Measurements from ENCODE around the gene HSD17B12. TPM values are rescaled to one million over a fixed set of nuclear protein-coding genes. Genes with fewer than 3 reads are reported as not detected.

Gene HSD17B12
- total and polyA plus RNA-seq, 9 donors, result 27.2 to 46.7 (median 31.6) TPM

GRCh38 chr11:43735961-43736360 is 55.4 kb downstream of the HSD17B12 start:
- Histone ChIP-seq H3K36me3 (ENCODE audit: control insufficient read depth, insufficient read depth, low read length) (peaks cover 4% of the 10 kb centered on the region), H3K4me1 (ENCODE audit: control insufficient read depth, insufficient read depth, low read length) (peaks cover 12% of the 10 kb centered on the region), H3K9me3 (replicated peaks; ENCODE audit: control insufficient read depth, low read depth, low read length) (no peaks in the 10 kb centered on the region), H3K27ac (ENCODE audit: low read length) (peak overlapping the region; percentile 16), H3K27me3 (ENCODE audit: control insufficient read depth, insufficient read depth, low read length) (no peaks in the 10 kb centered on the region), H3K4me3 (ENCODE audit: low read length) (no peak overlapping the region)
- 56% methylated on average over 2 of the region's 4 CpGs for WGBS (ENCODE audit: insufficient coverage)
- no peak for DNase-seq

GRCh38 chr11:43736502-43737200 is 56.1 kb downstream of the HSD17B12 start:
- H3K4me3 ChIP-seq (ENCODE audit: low read length), result no peak overlapping the region
- DNase-seq, result peak; percentile 66

GRCh38 chr11:43737201-43737590 is 56.7 kb downstream of the HSD17B12 start:
- no peaks in the 10 kb centered on the region for H3K27me3 ChIP-seq (ENCODE audit: control insufficient read depth, insufficient read depth, low read length)
- peaks cover 4% of the 10 kb centered on the region for H3K36me3 ChIP-seq (ENCODE audit: control insufficient read depth, insufficient read depth, low read length)
- peak overlapping the region; percentile 73 for H3K27ac ChIP-seq (ENCODE audit: low read length)
- no peak overlapping the region for H3K4me3 ChIP-seq (ENCODE audit: low read length)
- peak; percentile 8 for DNase-seq
- peaks cover 12% of the 10 kb centered on the region for H3K4me1 ChIP-seq (ENCODE audit: control insufficient read depth, insufficient read depth, low read length)
- H3K9me3 ChIP-seq (replicated peaks; ENCODE audit: control insufficient read depth, low read depth, low read length), result no peaks in the 10 kb centered on the region

More at GRCh38 chr11:43736502-43737200, 56.1 kb downstream of the HSD17B12 start:
- H3K27ac ChIP-seq (ENCODE audit: low read length), result peak overlapping the region; percentile 73
- peaks cover 12% of the 10 kb centered on the region for H3K4me1 ChIP-seq (ENCODE audit: control insufficient read depth, insufficient read depth, low read length)
- no peaks in the 10 kb centered on the region for H3K9me3 ChIP-seq (replicated peaks; ENCODE audit: control insufficient read depth, low read depth, low read length)
- H3K27me3 ChIP-seq (ENCODE audit: control insufficient read depth, insufficient read depth, low read length), result no peaks in the 10 kb centered on the region
- WGBS (ENCODE audit: insufficient coverage), result 73% methylated on average over 3 of the region's 5 CpGs
- H3K36me3 ChIP-seq (ENCODE audit: control insufficient read depth, insufficient read depth, low read length), result peaks cover 4% of the 10 kb centered on the region

GRCh38 chr11:43738600-43739409 is 58.3 kb downstream of the HSD17B12 start:
- 4% methylated on average over 2 of the region's 6 CpGs for WGBS (ENCODE audit: insufficient coverage)
- Histone ChIP-seq H3K27me3 (ENCODE audit: control insufficient read depth, insufficient read depth, low read length) (no peaks in the 10 kb centered on the region), H3K9me3 (replicated peaks; ENCODE audit: control insufficient read depth, low read depth, low read length) (peaks cover 2% of the 10 kb centered on the region), H3K27ac (ENCODE audit: low read length) (peak overlapping the region; percentile 47), H3K36me3 (ENCODE audit: control insufficient read depth, insufficient read depth, low read length) (peaks cover 4% of the 10 kb centered on the region), H3K4me1 (ENCODE audit: control insufficient read depth, insufficient read depth, low read length) (peaks cover 12% of the 10 kb centered on the region), H3K4me3 (ENCODE audit: low read length) (no peak overlapping the region)
- DNase-seq, result peak; percentile 51

- Histone ChIP-seq H3K9me3 (replicated peaks; ENCODE audit: control insufficient read depth, low read depth, low read length) (peaks cover 2% of the 10 kb centered on the region), H3K4me1 (ENCODE audit: control insufficient read depth, insufficient read depth, low read length) (no peaks in the 10 kb centered on the region), H3K27ac (ENCODE audit: low read length) (no peak overlapping the region), H3K27me3 (ENCODE audit: control insufficient read depth, insufficient read depth, low read length) (no peaks in the 10 kb centered on the region), H3K36me3 (ENCODE audit: control insufficient read depth, insufficient read depth, low read length) (no peaks in the 10 kb centered on the region), H3K4me3 (ENCODE audit: low read length) (no peak overlapping the region)
- no peak for DNase-seq
- WGBS (ENCODE audit: insufficient coverage), result 100% methylated on average over 2 of the region's 3 CpGs
These were observed 66.1 kb downstream of the HSD17B12 start for GRCh38 chr11:43746670-43747069.

- Histone ChIP-seq H3K27ac (ENCODE audit: low read length) (no peak overlapping the region), H3K36me3 (ENCODE audit: control insufficient read depth, insufficient read depth, low read length) (no peaks in the 10 kb centered on the region), H3K4me3 (ENCODE audit: low read length) (no peak overlapping the region), H3K9me3 (replicated peaks; ENCODE audit: control insufficient read depth, low read depth, low read length) (peaks cover 2% of the 10 kb centered on the region), H3K27me3 (ENCODE audit: control insufficient read depth, insufficient read depth, low read length) (no peaks in the 10 kb centered on the region), H3K4me1 (ENCODE audit: control insufficient read depth, insufficient read depth, low read length) (no peaks in the 10 kb centered on the region)
- 92% methylated on average over 5 of the region's 7 CpGs for WGBS (ENCODE audit: insufficient coverage)
- no peak for DNase-seq
These were observed 66.7 kb downstream of the HSD17B12 start for GRCh38 chr11:43747130-43747802.

GRCh38 chr11:43748095-43748494 is 67.6 kb downstream of the HSD17B12 start:
- Histone ChIP-seq H3K27me3 (ENCODE audit: control insufficient read depth, insufficient read depth, low read length) (no peaks in the 10 kb centered on the region), H3K9me3 (replicated peaks; ENCODE audit: control insufficient read depth, low read depth, low read length) (peaks cover 2% of the 10 kb centered on the region), H3K36me3 (ENCODE audit: control insufficient read depth, insufficient read depth, low read length) (no peaks in the 10 kb centered on the region), H3K27ac (ENCODE audit: low read length) (no peak overlapping the region), H3K4me1 (ENCODE audit: control insufficient read depth, insufficient read depth, low read length) (no peaks in the 10 kb centered on the region), H3K4me3 (ENCODE audit: low read length) (no peak overlapping the region)
- no peak for DNase-seq
- no CpG with 5 or more reads among the region's 2 CpGs for whole genome bisulfite sequencing (ENCODE audit: insufficient coverage)

- Histone ChIP-seq H3K27me3 (ENCODE audit: control insufficient read depth, insufficient read depth, low read length) (no peaks in the 10 kb centered on the region), H3K27ac (ENCODE audit: low read length) (no peak overlapping the region), H3K9me3 (replicated peaks; ENCODE audit: control insufficient read depth, low read depth, low read length) (no peaks in the 10 kb centered on the region), H3K36me3 (ENCODE audit: control insufficient read depth, insufficient read depth, low read length) (no peaks in the 10 kb centered on the region), H3K4me3 (ENCODE audit: low read length) (no peak overlapping the region), H3K4me1 (ENCODE audit: control insufficient read depth, insufficient read depth, low read length) (no peaks in the 10 kb centered on the region)
- DNase-seq, result no peak
- WGBS (ENCODE audit: insufficient coverage), result no CpG with 5 or more reads among the region's 4 CpGs
These were observed 71.2 kb downstream of the HSD17B12 start for GRCh38 chr11:43751726-43752125.

GRCh38 chr11:43756575-43756974 is 76.0 kb downstream of the HSD17B12 start:
- 75% methylated on average over 1 of the region's 3 CpGs for WGBS (ENCODE audit: insufficient coverage)
- no peaks in the 10 kb centered on the region for H3K27me3 ChIP-seq (ENCODE audit: control insufficient read depth, insufficient read depth, low read length)
- H3K4me1 ChIP-seq (ENCODE audit: control insufficient read depth, insufficient read depth, low read length), result no peaks in the 10 kb centered on the region
- no peaks in the 10 kb centered on the region for H3K9me3 ChIP-seq (replicated peaks; ENCODE audit: control insufficient read depth, low read depth, low read length)
- DNase-seq, result no peak
- H3K4me3 ChIP-seq (ENCODE audit: low read length), result no peak overlapping the region
- peaks cover 8% of the 10 kb centered on the region for H3K36me3 ChIP-seq (ENCODE audit: control insufficient read depth, insufficient read depth, low read length)
- no peak overlapping the region for H3K27ac ChIP-seq (ENCODE audit: low read length)

- no peak for DNase-seq
- Histone ChIP-seq H3K9me3 (replicated peaks; ENCODE audit: control insufficient read depth, low read depth, low read length) (no peaks in the 10 kb centered on the region), H3K27ac (ENCODE audit: low read length) (no peak overlapping the region), H3K4me1 (ENCODE audit: control insufficient read depth, insufficient read depth, low read length) (no peaks in the 10 kb centered on the region), H3K27me3 (ENCODE audit: control insufficient read depth, insufficient read depth, low read length) (no peaks in the 10 kb centered on the region), H3K4me3 (ENCODE audit: low read length) (no peak overlapping the region), H3K36me3 (ENCODE audit: control insufficient read depth, insufficient read depth, low read length) (peaks cover 8% of the 10 kb centered on the region)
- WGBS (ENCODE audit: insufficient coverage), result 14% methylated on average over 2 of the region's 4 CpGs
These were observed 78.4 kb downstream of the HSD17B12 start for GRCh38 chr11:43758927-43759326.
